Raji (cell line): Measurements from ENCODE around the gene CRTC2.

Experiments
- POLR2A ChIP-seq: IDR thresholded peaks from 2 replicates; pipeline ENCODE4 v1.6.1; 2011; ENCODE audit warnings: low read depth, low read length, control low read depth; ENCODE audit not compliant: insufficient read depth

The CRTC2 gene

DNA sequence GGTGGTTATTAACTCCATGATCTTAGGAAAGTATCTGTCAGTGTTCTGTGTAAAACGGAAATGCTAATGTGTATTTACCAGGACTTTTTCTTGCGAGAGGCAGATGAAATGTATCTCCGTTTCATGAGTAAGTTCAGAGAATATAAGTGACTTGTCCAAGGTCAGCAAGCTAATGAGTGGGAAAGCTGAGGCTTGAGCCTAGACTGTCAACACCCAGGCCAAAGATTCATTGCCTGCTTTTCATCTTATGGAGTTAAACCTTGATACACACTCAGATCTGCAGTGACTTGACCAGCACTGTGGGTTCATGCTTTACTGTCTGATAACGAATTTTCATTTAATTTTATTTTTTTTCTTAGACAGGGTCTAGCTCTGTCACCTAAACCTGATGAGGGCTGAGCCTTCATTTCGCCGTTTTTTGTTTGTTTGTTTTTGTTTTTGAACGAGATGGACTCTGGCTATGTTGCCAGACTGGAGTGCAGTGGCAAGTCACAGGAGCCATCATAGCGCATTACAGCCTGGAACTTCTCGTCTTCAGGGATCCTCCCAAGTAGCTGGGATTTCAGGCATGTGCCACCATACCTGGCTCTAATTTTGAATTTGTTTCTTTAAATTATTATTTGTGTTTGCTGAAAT is 20.0 kb upstream of the CRTC2 start:
- no peak for TF ChIP-seq POLR2A

DNA sequence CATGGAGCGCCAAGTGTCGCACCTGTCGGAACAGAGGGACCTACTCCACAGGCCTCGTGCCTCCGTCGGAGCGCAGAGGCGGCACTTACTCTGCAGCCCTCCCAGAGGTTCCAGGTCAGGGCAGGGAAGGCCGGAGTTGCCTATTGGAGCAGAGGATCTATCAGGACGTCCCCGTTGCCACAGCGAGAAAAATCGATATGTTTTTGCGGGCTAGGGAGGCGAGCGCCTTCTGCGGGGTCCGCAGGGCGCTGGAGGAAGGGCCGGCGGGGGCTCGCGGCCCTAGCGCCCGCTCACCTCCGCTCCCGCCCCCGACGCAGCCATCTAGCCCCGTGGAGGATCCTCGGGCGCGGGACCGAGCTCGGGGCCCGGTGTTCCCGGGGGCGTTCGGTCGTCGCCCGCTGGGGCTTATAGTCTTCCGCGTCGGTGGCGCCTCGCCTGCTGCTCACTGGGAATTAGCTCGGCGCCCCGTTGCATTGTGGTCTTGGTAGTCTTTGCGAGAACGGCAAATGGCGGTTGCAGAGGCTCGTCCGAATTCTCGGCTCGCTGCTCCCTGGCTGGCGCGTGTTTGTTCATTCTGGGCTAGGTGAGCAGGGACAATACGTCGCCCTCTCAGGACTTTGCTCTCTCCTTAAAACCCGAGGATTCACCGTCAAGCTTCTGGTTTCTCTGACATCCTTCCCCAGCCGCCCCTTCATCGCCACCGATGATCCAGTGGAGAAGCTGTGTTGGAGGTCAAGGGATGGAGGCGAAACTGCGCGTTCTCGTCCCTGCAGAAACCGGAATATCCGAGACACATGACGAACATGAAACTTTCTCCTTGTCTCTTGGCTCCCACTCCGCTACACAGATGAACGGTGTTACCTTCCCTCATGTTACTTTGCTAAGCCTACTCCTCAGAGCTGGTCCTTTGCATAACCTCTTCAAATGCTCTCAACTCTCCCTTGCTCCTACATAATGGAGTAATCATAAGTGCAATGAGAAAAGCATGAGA is 19.1 kb upstream of the CRTC2 start, which contains the start of gene JTB:
Gene JTB (minus strand): TSS at position 425 of the 991 bp plus-strand sequence. CDS start 422 bp downstream, at position 3.
- TF ChIP-seq POLR2A: peak; percentile 91

DNA sequence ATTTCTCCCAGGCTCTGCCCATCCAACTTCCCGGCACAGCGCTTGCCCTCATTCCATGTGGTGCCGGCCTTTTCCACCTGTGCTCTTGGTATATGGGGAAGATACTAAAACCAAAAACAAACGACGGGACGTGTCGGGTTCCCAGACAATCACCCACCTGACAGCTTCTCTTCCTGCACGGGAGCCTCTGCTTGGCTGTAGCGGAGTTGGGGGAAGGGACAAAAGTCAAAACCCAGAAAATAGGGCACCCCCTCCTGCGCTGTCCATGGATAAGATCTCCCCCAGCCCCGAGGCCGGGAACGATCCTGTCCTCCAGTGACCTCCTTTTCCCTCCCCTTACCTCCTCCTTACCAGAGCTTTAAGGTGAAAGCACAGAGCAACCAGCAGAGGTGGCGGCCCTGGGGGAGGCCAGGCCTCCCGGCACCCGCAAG is 18.4 kb upstream of the CRTC2 start:
- no peak for TF ChIP-seq POLR2A

DNA sequence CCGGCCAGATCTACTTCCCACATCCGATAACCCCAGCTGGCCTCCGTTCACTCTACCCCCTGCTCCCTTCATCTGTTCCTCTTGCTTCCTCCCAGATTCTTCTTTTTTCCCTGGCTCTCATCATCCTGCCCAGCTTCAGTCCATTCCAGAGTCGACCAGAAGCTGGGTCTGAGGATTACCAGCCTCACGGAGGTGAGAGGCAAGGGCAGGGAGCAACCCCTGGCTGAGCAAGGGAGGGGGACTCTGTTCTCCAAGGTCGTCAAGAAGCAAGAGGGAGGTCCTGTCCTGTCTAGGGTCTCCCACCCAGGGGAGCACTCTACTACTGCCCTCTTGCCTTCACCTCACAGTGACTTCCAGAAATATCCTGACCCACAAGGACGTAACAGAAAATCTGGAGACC is 15.1 kb upstream of the CRTC2 start:
- no peak for TF ChIP-seq POLR2A

DNA sequence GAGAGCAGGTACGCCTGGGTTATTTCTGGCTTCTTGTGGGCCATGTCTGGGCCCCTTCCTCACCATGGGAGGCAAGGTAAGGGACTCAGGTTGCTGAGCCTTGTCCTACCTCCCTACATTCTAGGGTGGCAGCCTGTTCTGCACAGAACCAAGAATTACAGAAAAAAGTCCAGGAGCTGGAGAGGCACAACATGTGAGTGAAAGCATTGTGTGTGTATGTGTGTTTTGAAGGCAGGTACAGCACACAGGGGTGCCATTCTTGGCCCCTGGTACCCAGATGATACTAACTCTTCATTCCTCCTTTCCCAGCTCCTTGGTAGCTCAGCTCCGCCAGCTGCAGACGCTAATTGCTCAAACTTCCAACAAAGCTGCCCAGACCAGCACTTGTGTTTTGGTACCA is 14.7 kb upstream of the CRTC2 start:
- TF ChIP-seq POLR2A: no peak

DNA sequence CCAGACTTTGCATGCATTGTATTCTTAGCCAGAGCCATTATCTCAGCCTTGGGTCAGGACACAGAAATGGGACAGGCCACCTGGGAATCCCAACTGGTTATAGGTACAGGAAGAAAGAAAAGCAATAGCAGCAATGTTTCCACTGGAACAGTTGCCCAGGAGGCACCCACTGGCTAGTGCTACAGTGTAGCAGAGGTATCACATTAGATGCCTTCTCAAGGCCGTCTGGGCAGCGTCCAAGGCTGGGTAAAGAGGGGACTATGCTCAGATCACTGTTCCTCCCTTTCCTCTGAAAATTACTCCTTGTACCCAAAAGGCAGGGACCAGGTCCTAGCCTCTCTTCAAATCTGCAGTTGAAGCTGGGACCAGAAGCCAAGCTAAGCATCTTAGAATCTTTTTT is 11.9 kb upstream of the CRTC2 start:
- no peak for TF ChIP-seq POLR2A

DNA sequence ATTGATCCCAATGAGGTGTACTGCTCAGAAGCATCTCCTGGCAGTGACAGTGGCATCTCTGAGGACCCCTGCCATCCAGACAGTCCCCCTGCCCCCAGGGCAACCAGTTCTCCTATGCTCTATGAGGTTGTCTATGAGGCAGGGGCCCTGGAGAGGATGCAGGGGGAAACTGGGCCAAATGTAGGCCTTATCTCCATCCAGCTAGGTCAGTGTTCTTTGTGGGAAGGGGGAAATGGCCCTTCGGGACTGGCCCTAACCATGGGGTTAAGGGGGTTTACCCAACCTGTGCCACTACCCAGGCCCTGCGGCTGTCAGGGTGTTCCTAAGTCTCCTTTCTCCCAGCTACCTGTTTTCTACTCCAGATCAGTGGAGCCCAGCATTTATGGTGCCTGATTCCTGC is 10.6 kb upstream of the CRTC2 start:
- no peak for TF ChIP-seq POLR2A

DNA sequence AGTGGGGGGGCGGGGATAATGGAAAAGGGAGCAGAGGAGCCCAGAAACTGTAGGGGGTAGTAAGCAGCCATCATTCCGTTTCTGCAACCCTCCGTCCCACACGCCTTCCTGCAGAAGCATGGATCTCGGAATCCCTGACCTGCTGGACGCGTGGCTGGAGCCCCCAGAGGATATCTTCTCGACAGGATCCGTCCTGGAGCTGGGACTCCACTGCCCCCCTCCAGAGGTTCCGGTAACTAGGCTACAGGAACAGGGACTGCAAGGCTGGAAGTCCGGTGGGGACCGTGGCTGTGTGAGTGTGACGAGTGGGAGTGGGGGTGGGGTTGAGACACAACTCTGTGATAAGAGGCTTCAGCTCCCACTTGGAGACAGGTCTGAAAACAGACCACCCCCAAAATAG is 10.0 kb upstream of the CRTC2 start:
- TF ChIP-seq POLR2A: no peak

DNA sequence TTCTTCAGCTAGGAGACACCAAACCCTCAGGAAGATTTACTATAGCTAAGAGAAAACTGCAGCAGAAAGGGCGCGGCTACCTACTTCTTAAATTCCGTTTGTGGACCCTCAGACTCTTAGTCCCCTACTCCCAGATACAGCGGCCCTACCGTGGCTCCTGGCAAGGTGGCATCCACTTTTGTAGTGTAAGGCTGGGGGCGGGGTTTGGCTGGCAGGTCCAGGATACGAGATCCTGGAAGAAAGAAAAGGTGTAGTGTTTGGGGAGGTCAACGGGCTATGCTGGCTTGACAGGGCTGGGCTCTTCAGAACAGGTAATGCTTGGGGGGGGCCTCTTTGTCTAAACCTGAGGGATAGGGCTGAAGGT is 9.6 kb upstream of the CRTC2 start:
- TF ChIP-seq POLR2A: no peak

DNA sequence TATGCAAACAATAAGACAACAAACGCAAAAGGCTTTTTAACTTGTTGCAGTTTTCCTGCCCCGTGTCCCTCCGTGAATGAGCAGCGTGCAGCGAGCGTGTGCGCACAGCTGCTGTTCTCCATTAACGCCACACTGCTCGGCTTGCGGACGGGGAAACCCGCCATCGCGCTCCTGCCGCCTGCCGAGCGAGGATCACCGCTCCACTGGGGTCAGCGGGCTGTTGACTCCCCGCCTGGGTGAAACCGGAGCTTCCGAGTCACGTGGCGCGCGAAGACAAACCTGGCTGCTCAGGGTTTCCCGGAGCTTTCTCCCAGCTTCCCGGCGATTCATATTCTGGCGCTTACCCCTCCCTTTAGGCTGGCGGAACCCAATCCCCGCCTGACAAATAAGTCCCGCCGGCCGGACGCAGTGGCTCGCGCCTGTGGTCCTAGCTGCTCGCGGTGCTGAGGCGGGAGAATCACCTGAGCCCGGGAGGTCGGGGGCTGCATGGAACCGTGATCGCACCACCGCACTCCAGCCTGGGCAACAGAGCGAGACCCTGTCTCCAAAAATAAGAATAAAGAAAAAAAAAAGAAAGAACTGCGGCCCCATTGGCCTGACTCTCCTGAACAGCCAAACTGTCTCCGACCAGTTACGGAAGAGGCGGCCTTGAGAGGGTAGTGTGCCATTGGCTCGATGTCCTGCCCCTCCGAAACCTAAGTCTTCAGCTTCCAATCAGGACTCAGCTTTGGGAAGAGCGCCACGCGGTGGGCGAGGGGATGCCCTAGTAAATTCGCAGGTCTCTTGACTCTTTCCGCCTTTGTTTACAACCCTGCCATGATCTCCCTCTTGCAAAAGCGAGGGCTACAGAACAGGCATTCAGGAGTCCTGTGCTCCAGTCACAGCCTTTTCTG is 8.9 kb upstream of the CRTC2 start, which contains the start of gene CREB3L4:
Gene CREB3L4 (plus strand): TSS at position 796 of the 893 bp plus-strand sequence. CDS start 624 bp downstream, outside the sequence.
- TF ChIP-seq POLR2A: peak; percentile 85

DNA sequence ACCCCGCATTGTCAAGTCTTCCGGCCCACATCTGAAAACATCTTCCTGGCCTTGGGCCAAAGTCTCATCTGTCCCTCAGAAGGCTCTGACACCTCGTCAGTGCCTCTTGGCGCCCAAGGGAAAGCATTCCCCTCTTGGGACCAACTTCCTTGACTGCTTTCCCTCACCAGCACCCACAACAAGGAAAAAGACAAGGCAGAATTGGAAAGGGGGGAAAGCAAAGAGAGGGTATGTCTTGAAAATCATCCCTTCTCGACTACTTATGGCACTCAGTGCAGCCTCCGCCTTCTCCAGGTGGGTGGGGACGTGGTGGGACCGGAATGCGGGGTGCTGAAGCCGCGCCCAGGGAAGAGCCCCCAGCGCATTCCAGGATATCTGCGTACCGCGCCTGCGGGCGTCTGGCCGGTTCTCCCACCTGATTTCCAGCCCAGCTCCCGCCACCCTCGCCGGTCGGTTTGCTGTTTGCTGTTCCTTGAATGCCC is 5.5 kb upstream of the CRTC2 start:
- TF ChIP-seq POLR2A: no peak

DNA sequence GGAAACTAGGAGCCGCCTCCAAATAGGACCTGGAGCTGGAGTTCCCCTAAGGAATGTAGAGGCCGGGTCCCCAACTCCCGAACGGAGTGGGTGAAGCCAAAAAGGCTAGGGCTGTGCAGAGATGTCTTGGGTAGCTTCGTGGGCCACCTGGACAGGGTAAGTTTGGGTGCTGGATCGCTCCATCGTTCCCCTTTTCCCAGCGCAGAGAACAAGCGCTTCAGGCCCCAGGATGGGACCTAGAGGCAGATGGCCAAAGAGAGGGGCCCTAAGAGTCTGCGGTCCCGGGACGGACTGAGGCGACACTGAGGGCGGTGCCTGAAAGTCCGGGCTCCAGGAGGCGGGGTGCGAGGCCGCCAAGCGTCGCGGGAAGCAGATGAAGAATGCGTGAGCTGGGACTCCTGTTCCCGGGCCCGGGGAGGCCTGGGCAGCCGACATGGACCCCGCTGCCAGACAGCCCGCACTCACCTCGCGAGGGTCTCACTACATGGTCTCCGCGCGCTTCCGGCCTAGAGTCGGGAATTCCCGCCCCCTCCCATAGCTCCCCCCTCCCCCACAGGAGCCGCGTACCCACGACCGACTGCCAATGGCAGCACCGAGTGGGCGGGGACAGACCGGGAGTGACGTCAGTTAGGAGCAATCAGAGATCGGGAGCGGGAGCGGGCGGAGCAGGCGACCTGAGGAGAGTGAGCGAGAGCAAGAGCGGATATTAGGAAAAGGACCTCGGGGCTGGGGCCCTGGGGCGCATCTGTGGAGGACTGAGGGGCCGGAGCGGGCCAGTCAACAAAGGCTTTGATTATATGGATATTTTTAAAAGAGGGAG is 4.8 kb upstream of the CRTC2 start, which contains the start of gene SLC39A1:
Gene SLC39A1 (minus strand): TSS at position 508 of the 820 bp plus-strand sequence. CDS start 822 bp downstream, outside the sequence.
- peak; percentile 80 for TF ChIP-seq POLR2A

DNA sequence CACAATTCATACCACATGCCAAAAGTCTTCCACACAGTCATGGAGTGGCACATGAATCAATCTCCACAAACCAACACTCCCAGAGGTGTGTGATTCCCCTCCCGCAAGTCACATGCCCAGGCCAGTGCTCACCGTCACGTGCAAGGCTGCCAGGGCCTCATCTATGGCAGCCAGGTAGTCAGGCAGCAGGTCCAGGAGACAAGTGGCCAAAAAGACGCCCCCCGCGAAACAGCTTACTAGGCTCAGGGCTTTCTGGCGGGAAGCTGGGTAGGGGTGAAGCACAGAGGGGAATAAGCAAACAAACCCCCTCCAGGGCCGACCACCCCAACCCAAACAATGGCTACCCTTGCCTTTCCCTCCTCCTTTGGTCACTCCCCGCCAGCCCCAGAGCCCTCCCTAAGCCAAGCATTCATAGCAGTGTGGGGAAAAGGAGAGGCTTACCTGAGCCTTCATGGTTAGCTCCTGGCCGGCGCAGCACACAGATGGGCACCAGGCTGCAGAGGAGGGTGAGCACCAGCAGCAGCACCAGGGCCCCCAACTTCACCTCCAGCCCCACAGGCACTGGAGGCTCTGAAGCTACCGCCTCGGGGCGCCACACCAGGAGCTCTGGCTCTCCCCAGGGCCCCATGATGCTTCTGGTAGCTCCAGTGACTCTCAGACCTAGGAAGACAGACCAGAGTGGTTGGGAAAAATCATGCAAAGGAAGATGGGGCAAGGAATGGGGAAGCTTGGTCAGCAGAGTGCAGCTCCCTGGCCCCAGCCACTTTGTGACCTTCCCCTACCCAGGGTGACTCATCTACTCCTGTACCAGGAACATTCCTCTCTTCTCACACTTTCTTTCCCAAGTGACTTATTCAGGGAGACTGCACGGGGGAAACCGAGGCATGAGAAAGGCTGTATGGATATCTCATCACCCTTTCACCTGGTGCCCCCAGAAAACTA is 3.9 kb upstream of the CRTC2 start:
- no peak for TF ChIP-seq POLR2A

DNA sequence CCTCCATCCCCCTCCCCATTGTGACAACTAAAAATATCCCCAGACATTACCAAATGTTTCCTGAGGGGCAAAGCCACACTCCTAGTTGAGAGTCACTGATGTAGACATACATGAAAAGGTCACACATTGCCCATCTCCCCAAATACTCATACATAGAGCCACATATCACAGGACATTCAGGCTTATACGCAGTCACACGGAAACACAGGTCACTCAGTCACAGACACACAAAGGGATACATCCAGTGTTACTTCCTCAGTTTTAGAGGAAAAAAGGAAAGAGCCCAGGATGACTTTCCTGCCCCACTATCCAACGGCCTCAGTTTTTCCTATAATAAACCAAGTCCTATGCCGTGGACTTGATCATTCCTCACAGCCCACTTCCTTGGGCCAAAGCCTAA is 3.0 kb upstream of the CRTC2 start:
- TF ChIP-seq POLR2A: no peak
